HPDE6-E6E7 (cell line): ENCODE results near the gene SLC39A11.
A peak's percentile ranks its signal among the peaks of the same experiment; 100 is the strongest.
"Not testable (repeated sequence)": the region's sequence is repeated elsewhere in the genome, so short reads cannot be mapped to it uniquely, and the experiment has no call there.

Experiments
- DNase-seq: peaks from one replicate; pipeline ENCODE4 v3.0.0; 2011; ENCODE audit warnings: missing footprints; ENCODE audit errors: extremely low spot score

SLC39A11 gene

GRCh38 chr17:72837335-72837734, 255.2 kb downstream of the SLC39A11 start:
- no peak for DNase-seq

- no peak for DNase-seq
These were observed 259.2 kb downstream of the SLC39A11 start for GRCh38 chr17:72833128-72833765.

- DNase-seq, result no peak
These were observed 260.2 kb downstream of the SLC39A11 start for GRCh38 chr17:72832306-72832705.

- DNase-seq, result no peak
These were observed 262.6 kb downstream of the SLC39A11 start for GRCh38 chr17:72829883-72830282.

- no peak for DNase-seq
These were observed 265.9 kb downstream of the SLC39A11 start for GRCh38 chr17:72826602-72827001.

GRCh38 chr17:72826059-72826458, 266.4 kb downstream of the SLC39A11 start:
- not testable (repeated sequence) for DNase-seq

- DNase-seq, result no peak
These were observed 267.3 kb downstream of the SLC39A11 start for GRCh38 chr17:72825218-72825617.

- DNase-seq, result not testable (repeated sequence)
These were observed 268.2 kb downstream of the SLC39A11 start for GRCh38 chr17:72824267-72824666.

GRCh38 chr17:72822358-72823023, 270.0 kb downstream of the SLC39A11 start:
- DNase-seq, result no peak

- DNase-seq, result no peak
These were observed 276.1 kb downstream of the SLC39A11 start for GRCh38 chr17:72816406-72816805.

- DNase-seq, result no peak
These were observed 279.0 kb downstream of the SLC39A11 start for GRCh38 chr17:72813481-72813880.

- peak; percentile 36 for DNase-seq
These were observed 279.7 kb downstream of the SLC39A11 start for GRCh38 chr17:72812823-72813222.

- DNase-seq, result no peak
These were observed 280.4 kb downstream of the SLC39A11 start for GRCh38 chr17:72811976-72812687.

- no peak for DNase-seq
These were observed 281.4 kb downstream of the SLC39A11 start for GRCh38 chr17:72810991-72811508.

- DNase-seq, result no peak
These were observed 286.5 kb downstream of the SLC39A11 start for GRCh38 chr17:72806011-72806410.

- DNase-seq, result no peak
These were observed 287.4 kb downstream of the SLC39A11 start for GRCh38 chr17:72804949-72805707.

GRCh38 chr17:72802726-72803125, 289.8 kb downstream of the SLC39A11 start:
- DNase-seq, result no peak

GRCh38 chr17:72797142-72797541, 295.3 kb downstream of the SLC39A11 start:
- no peak for DNase-seq

GRCh38 chr17:72795941-72796340, 296.5 kb downstream of the SLC39A11 start:
- no peak for DNase-seq

- no peak for DNase-seq
These were observed 298.3 kb downstream of the SLC39A11 start for GRCh38 chr17:72794152-72794551.

GRCh38 chr17:72792771-72793170, 299.7 kb downstream of the SLC39A11 start:
- no peak for DNase-seq

GRCh38 chr17:72790190-72790589, 302.3 kb downstream of the SLC39A11 start:
- no peak for DNase-seq
